Astrocyte of the hippocampus (primary cell): ENCODE results near the gene COL18A1.

Source experiments
- DNase-seq: peaks from one replicate; pipeline ENCODE4 v3.0.0; 2011; ENCODE audit warnings: low read depth, low spot score

COL18A1 gene

GRCh38 chr21:45506241-45506817 lies 101.4 kb downstream of the COL18A1 start:
- no peak for DNase-seq

- DNase-seq: no peak
Measured at GRCh38 chr21:45506836-45507522, 102.0 kb downstream of the COL18A1 start.

GRCh38 chr21:45507523-45507875 lies 102.5 kb downstream of the COL18A1 start:
- no peak for DNase-seq

GRCh38 chr21:45507888-45508508 lies 103.0 kb downstream of the COL18A1 start:
- DNase-seq: no peak

- no peak for DNase-seq
Measured at GRCh38 chr21:45508607-45509565, 103.9 kb downstream of the COL18A1 start.

GRCh38 chr21:45509566-45510465 lies 104.9 kb downstream of the COL18A1 start:
- no peak for DNase-seq

GRCh38 chr21:45510466-45510955 lies 105.5 kb downstream of the COL18A1 start:
- no peak for DNase-seq

GRCh38 chr21:45511007-45511406 lies 106.0 kb downstream of the COL18A1 start:
- DNase-seq: no peak

GRCh38 chr21:45511661-45512431 lies 106.9 kb downstream of the COL18A1 start:
- DNase-seq: no peak

GRCh38 chr21:45512626-45513002 lies 107.6 kb downstream of the COL18A1 start:
- DNase-seq: no peak

- DNase-seq: peak; percentile 18
Measured at GRCh38 chr21:45513003-45513717, 108.2 kb downstream of the COL18A1 start.

GRCh38 chr21:45513741-45514310 lies 108.9 kb downstream of the COL18A1 start:
- no peak for DNase-seq

- DNase-seq: no peak
Measured at GRCh38 chr21:45514311-45515021, 109.5 kb downstream of the COL18A1 start.

- no peak for DNase-seq
Measured at GRCh38 chr21:45515241-45516061, 110.5 kb downstream of the COL18A1 start.

- no peak for DNase-seq
Measured at GRCh38 chr21:45516071-45516670, 111.2 kb downstream of the COL18A1 start.

- no peak for DNase-seq
Measured at GRCh38 chr21:45516671-45517151, 111.7 kb downstream of the COL18A1 start.
